ENCODE data around the gene MEIS2. TPM values are rescaled to one million over a fixed set of nuclear protein-coding genes. Genes with fewer than 3 reads are reported as not detected.

The MEIS2 gene
- total RNA-seq, 2 donors from 2014 or later, result 7.1 to 9.7 TPM

- no peaks in the 10 kb centered on the region for H3K9me3 Mint-ChIP-seq
- peaks cover 19% of the 10 kb centered on the region for H3K4me1 Mint-ChIP-seq
- Histone ChIP-seq H3K4me3 (ENCODE audit: low read length) (no peak overlapping the region), H3K9me3 (ENCODE audit: control insufficient read depth, low read length) (no peaks in the 10 kb centered on the region), H3K36me3 (ENCODE audit: control insufficient read depth, insufficient read depth, low read length) (no peaks in the 10 kb centered on the region), H3K27me3 (ENCODE audit: control insufficient read depth, insufficient read depth, low read length, poor library complexity, severe bottlenecking) (peaks cover 5% of the 10 kb centered on the region), H3K4me1 (ENCODE audit: control insufficient read depth, insufficient read depth, low read length) (peaks cover 7% of the 10 kb centered on the region), H3K27ac (ENCODE audit: low read depth, low read length) (no peak overlapping the region), H3K9ac (ENCODE audit: extremely low read depth, low read length, poor library complexity, severe bottlenecking) (no peak overlapping the region)
- H3K4me3 Mint-ChIP-seq, result no peak overlapping the region
- 90 to 92% methylated on average over 3 of the region's 3 CpGs for WGBS, 2 experiments (ENCODE audit: insufficient coverage in 1 of 2, insufficient read length in 1 of 2)
- H3K27me3 Mint-ChIP-seq (ENCODE audit: insufficient read depth), result peaks cover 12% of the 10 kb centered on the region
- no peaks in the 10 kb centered on the region for H3K36me3 Mint-ChIP-seq (ENCODE audit: low read depth)
- TF ChIP-seq CTCF (conservative IDR thresholded peaks at IDR 0.05), result no peak
- no peak overlapping the region for H3K27ac Mint-ChIP-seq
- DNase-seq, result no peak
Measured at GRCh38 chr15:37086120-37086519, 14.2 kb downstream of the MEIS2 start.

GRCh38 chr15:37084602-37085001, 15.7 kb downstream of the MEIS2 start:
- Mint-ChIP-seq H3K9me3 (no peaks in the 10 kb centered on the region), H3K36me3 (ENCODE audit: low read depth) (no peaks in the 10 kb centered on the region), H3K27me3 (ENCODE audit: insufficient read depth) (peaks cover 8% of the 10 kb centered on the region), H3K4me3 (no peak overlapping the region), H3K27ac (no peak overlapping the region), H3K4me1 (peaks cover 13% of the 10 kb centered on the region)
- no peak for TF ChIP-seq CTCF (conservative IDR thresholded peaks at IDR 0.05)
- H3K4me3 ChIP-seq (ENCODE audit: low read length), result no peak overlapping the region
- no peak overlapping the region for H3K27ac ChIP-seq (ENCODE audit: low read depth, low read length)
- DNase-seq, result no peak
- H3K27me3 ChIP-seq (ENCODE audit: control insufficient read depth, insufficient read depth, low read length, poor library complexity, severe bottlenecking), result no peaks in the 10 kb centered on the region
- peaks cover 7% of the 10 kb centered on the region for H3K4me1 ChIP-seq (ENCODE audit: control insufficient read depth, insufficient read depth, low read length)
- WGBS, 2 experiments (ENCODE audit: insufficient coverage in 1 of 2, insufficient read length in 1 of 2), result 91% methylated on average over 3 of the region's 3 CpGs; no CpG with 5 or more reads in 1 of the 2 experiments
- no peaks in the 10 kb centered on the region for H3K36me3 ChIP-seq (ENCODE audit: control insufficient read depth, insufficient read depth, low read length)
- no peak overlapping the region for H3K9ac ChIP-seq (ENCODE audit: extremely low read depth, low read length, poor library complexity, severe bottlenecking)
- H3K9me3 ChIP-seq (ENCODE audit: control insufficient read depth, low read length), result no peaks in the 10 kb centered on the region

GRCh38 chr15:37083610-37084009, 16.7 kb downstream of the MEIS2 start:
- TF ChIP-seq CTCF (conservative IDR thresholded peaks at IDR 0.05), result no peak
- H3K4me1 Mint-ChIP-seq, result peaks cover 13% of the 10 kb centered on the region
- no peaks in the 10 kb centered on the region for H3K36me3 Mint-ChIP-seq (ENCODE audit: low read depth)
- peaks cover 7% of the 10 kb centered on the region for H3K4me1 ChIP-seq (ENCODE audit: control insufficient read depth, insufficient read depth, low read length)
- no peak overlapping the region for H3K27ac Mint-ChIP-seq
- H3K9ac ChIP-seq (ENCODE audit: extremely low read depth, low read length, poor library complexity, severe bottlenecking), result no peak overlapping the region
- H3K9me3 Mint-ChIP-seq, result no peaks in the 10 kb centered on the region
- no peak overlapping the region for H3K27ac ChIP-seq (ENCODE audit: low read depth, low read length)
- no peaks in the 10 kb centered on the region for H3K27me3 ChIP-seq (ENCODE audit: control insufficient read depth, insufficient read depth, low read length, poor library complexity, severe bottlenecking)
- WGBS, 2 experiments (ENCODE audit: insufficient coverage in 1 of 2, insufficient read length in 1 of 2), result 88 to 100% methylated on average over 1 to 6 of the region's 6 CpGs
- H3K4me3 ChIP-seq (ENCODE audit: low read length), result no peak overlapping the region
- peaks cover 9% of the 10 kb centered on the region for H3K27me3 Mint-ChIP-seq (ENCODE audit: insufficient read depth)
- no peaks in the 10 kb centered on the region for H3K36me3 ChIP-seq (ENCODE audit: control insufficient read depth, insufficient read depth, low read length)
- DNase-seq, result no peak
- H3K4me3 Mint-ChIP-seq, result no peak overlapping the region
- H3K9me3 ChIP-seq (ENCODE audit: control insufficient read depth, low read length), result no peaks in the 10 kb centered on the region
